Neural progenitor cell (in vitro differentiated cells): ENCODE measurements around the gene TNFSF11. TPM values are rescaled to one million over a fixed set of nuclear protein-coding genes. Genes with fewer than 3 reads are reported as not detected.
A peak's percentile ranks its signal among the peaks of the same experiment; 100 is the strongest.

Experiments
- DNase-seq: peaks from one replicate; pipeline ENCODE4 v3.0.0-alpha.2; 2016; ENCODE audit warnings: low spot score
- H2AFZ ChIP-seq: fragments of 200-600 bp; sonication (generic); replicated peaks from 2 replicates; pipeline ENCODE4 v1.6.1; 2016; ENCODE audit warnings: antibody characterized with exemption
- H3F3A ChIP-seq: fragments of 200-600 bp; sonication (generic); 2 replicates; pipeline ENCODE4 v1.6.1; 2016; ENCODE audit warnings: antibody characterized with exemption, low read depth
- H3K27ac ChIP-seq: fragments of 200-600 bp; sonication (generic); 2 replicates; pipeline ENCODE4 v1.5.1; 2016; ENCODE audit warnings: mild to moderate bottlenecking
- H3K27me3 ChIP-seq: fragments of 200-600 bp; sonication (generic); 2 replicates; pipeline ENCODE4 v1.6.1; 2016; ENCODE audit warnings: mild to moderate bottlenecking, moderate library complexity
- H3K36me3 ChIP-seq: fragments of 200-600 bp; sonication (generic); 2 replicates; pipeline ENCODE4 v1.5.1; 2016
- H3K4me1 ChIP-seq: fragments of 200-600 bp; sonication (generic); 2 replicates; pipeline ENCODE4 v1.6.1; 2016; ENCODE audit warnings: mixed run types
- H3K4me2 ChIP-seq: fragments of 200-600 bp; sonication (generic); 2 replicates; pipeline ENCODE4 v1.6.1; 2016
- H3K4me3 ChIP-seq: fragments of 200-600 bp; sonication (generic); 2 replicates; pipeline ENCODE4 v1.5.1; 2016
- H3K79me2 ChIP-seq: fragments of 200-600 bp; sonication (generic); 2 replicates; pipeline ENCODE4 v1.6.1; 2016; ENCODE audit warnings: low read depth
- H3K9ac ChIP-seq: fragments of 200-600 bp; sonication (generic); 2 replicates; pipeline ENCODE4 v1.6.1; 2016
- H3K9me3 ChIP-seq: fragments of 200-600 bp; sonication (generic); 2 replicates; pipeline ENCODE4 v1.5.1; 2016; ENCODE audit warnings: low read depth
- H4K20me1 ChIP-seq: fragments of 200-600 bp; sonication (generic); 2 replicates; pipeline ENCODE4 v1.6.1; 2016; ENCODE audit warnings: low read depth
- H3K27ac Mint-ChIP-seq: 3 replicates; pipeline ENCODE4 v1.8.0; 2021; ENCODE audit warnings: mixed read lengths
- H3K27me3 Mint-ChIP-seq: 2 replicates; pipeline ENCODE4 v1.8.0; 2022; ENCODE audit warnings: low read depth, mild to moderate bottlenecking, inconsistent platforms, moderate library complexity, mixed read lengths; ENCODE audit not compliant: insufficient read depth
- H3K36me3 Mint-ChIP-seq: 3 replicates; pipeline ENCODE4 v1.8.0; 2021; ENCODE audit warnings: mixed read lengths
- H3K4me1 Mint-ChIP-seq: 3 replicates; pipeline ENCODE4 v1.8.0; 2021; ENCODE audit warnings: mixed read lengths
- H3K4me3 Mint-ChIP-seq: 3 replicates; pipeline ENCODE4 v1.8.0; 2021; ENCODE audit warnings: mild to moderate bottlenecking, moderate library complexity, mixed read lengths
- H3K9me3 Mint-ChIP-seq: 3 replicates; pipeline ENCODE4 v1.8.0; 2020; ENCODE audit warnings: mixed read lengths
- CTCF ChIP-seq: fragments of 200-600 bp; sonication (generic); IDR thresholded peaks from 2 replicates; pipeline ENCODE4 v1.5.1; 2017; ENCODE audit warnings: antibody characterized with exemption, mild to moderate bottlenecking
- EZH2 ChIP-seq: fragments of 200-600 bp; sonication (generic); IDR thresholded peaks from 2 replicates; pipeline ENCODE4 v1.6.1; 2017; ENCODE audit warnings: antibody characterized with exemption, mild to moderate bottlenecking, moderate library complexity
- EZH2phosphoT487 ChIP-seq: fragments of 200-600 bp; sonication (generic); IDR thresholded peaks from 2 replicates; pipeline ENCODE4 v1.6.1; 2017; ENCODE audit warnings: antibody characterized with exemption
- total RNA-seq: library from RNA; depleted of rRNA; stranded (reverse); fragments of >200 nt; gene quantifications from 2 replicates; pipeline ENCODE4 v1.2.3, GENCODE V29; 2015; ENCODE audit warnings: low replicate concordance

TNFSF11 gene
- total RNA-seq, 1 donor from 2014 or later: 0.21 TPM

GRCh38 chr13:42547612-42548011 lies 26.3 kb upstream of the TNFSF11 start:
- H3K4me1 ChIP-seq: peaks cover 15% of the 10 kb centered on the region
- no peaks in the 10 kb centered on the region for H4K20me1 ChIP-seq
- no peaks in the 10 kb centered on the region for H3K9me3 ChIP-seq
- H3K36me3 ChIP-seq: no peaks in the 10 kb centered on the region
- Mint-ChIP-seq H3K4me3 (no peak overlapping the region), H3K4me1 (peaks cover 19% of the 10 kb centered on the region), H3K27me3 (peaks cover 2% of the 10 kb centered on the region), H3K9me3 (no peaks in the 10 kb centered on the region), H3K27ac (no peak overlapping the region), H3K36me3 (no peaks in the 10 kb centered on the region)
- no peaks in the 10 kb centered on the region for H3K27me3 ChIP-seq
- H3F3A ChIP-seq: no peaks in the 10 kb centered on the region
- H3K4me3 ChIP-seq: no peak overlapping the region
- H3K4me2 ChIP-seq: no peak overlapping the region
- no peak for DNase-seq
- H2AFZ ChIP-seq: no peak overlapping the region
- H3K79me2 ChIP-seq: no peaks in the 10 kb centered on the region
- H3K27ac ChIP-seq: no peak overlapping the region
- H3K9ac ChIP-seq: no peak overlapping the region
- no peak for TF ChIP-seq EZH2
- TF ChIP-seq CTCF: no peak
- no peak for TF ChIP-seq EZH2phosphoT487

- Histone ChIP-seq H2AFZ (peak overlapping the region; percentile 14), H3K27me3 (no peaks in the 10 kb centered on the region), H3K4me3 (no peak overlapping the region), H3K9me3 (no peaks in the 10 kb centered on the region), H4K20me1 (no peaks in the 10 kb centered on the region), H3F3A (no peaks in the 10 kb centered on the region), H3K4me2 (no peak overlapping the region), H3K9ac (no peak overlapping the region), H3K4me1 (peaks cover 15% of the 10 kb centered on the region), H3K36me3 (no peaks in the 10 kb centered on the region), H3K27ac (no peak overlapping the region), H3K79me2 (no peaks in the 10 kb centered on the region)
- Mint-ChIP-seq H3K4me3 (no peak overlapping the region), H3K9me3 (no peaks in the 10 kb centered on the region), H3K4me1 (peaks cover 11% of the 10 kb centered on the region), H3K27ac (no peak overlapping the region), H3K36me3 (no peaks in the 10 kb centered on the region), H3K27me3 (peaks cover 5% of the 10 kb centered on the region)
- TF ChIP-seq EZH2phosphoT487 (no peak), CTCF (no peak), EZH2 (no peak)
- no peak for DNase-seq
Observed at GRCh38 chr13:42548731-42549551, 25.0 kb upstream of the TNFSF11 start.

- H3K9ac ChIP-seq: no peak overlapping the region
- no peaks in the 10 kb centered on the region for H3K36me3 ChIP-seq
- H3K4me3 ChIP-seq: no peak overlapping the region
- no peak overlapping the region for H3K4me2 ChIP-seq
- Mint-ChIP-seq H3K27ac (peak overlapping the region; percentile 30), H3K27me3 (peaks cover 5% of the 10 kb centered on the region), H3K4me1 (peaks cover 11% of the 10 kb centered on the region), H3K36me3 (no peaks in the 10 kb centered on the region), H3K9me3 (no peaks in the 10 kb centered on the region), H3K4me3 (no peak overlapping the region)
- peaks cover 15% of the 10 kb centered on the region for H3K4me1 ChIP-seq
- no peaks in the 10 kb centered on the region for H3K9me3 ChIP-seq
- H3K27me3 ChIP-seq: no peaks in the 10 kb centered on the region
- no peaks in the 10 kb centered on the region for H4K20me1 ChIP-seq
- peak overlapping the region; percentile 14 for H2AFZ ChIP-seq
- DNase-seq: no peak
- H3K79me2 ChIP-seq: no peaks in the 10 kb centered on the region
- no peak for TF ChIP-seq EZH2phosphoT487
- no peak for TF ChIP-seq EZH2
- no peak for TF ChIP-seq CTCF
- no peaks in the 10 kb centered on the region for H3F3A ChIP-seq
- no peak overlapping the region for H3K27ac ChIP-seq
Observed at GRCh38 chr13:42549552-42549936, 24.4 kb upstream of the TNFSF11 start.
